Endothelial cell of umbilical vein (primary cell): Measurements from ENCODE around the gene MAP4K2.

ENCODE experiments used
- MAX ChIP-seq: IDR thresholded peaks from 2 replicates; pipeline ENCODE4 v1.6.1; 2011; ENCODE audit not compliant: insufficient read depth, insufficient read length
- MYC ChIP-seq: IDR thresholded peaks from one replicate; pipeline ENCODE4 v1.6.1; 2011; ENCODE audit warnings: mild to moderate bottlenecking, low read depth, low read length
- POLR2A ChIP-seq: IDR thresholded peaks from 2 replicates; pipeline ENCODE4 v1.6.1; 2012; ENCODE audit warnings: low read depth, mild to moderate bottlenecking, control low read depth, low read length
- TF ChIP-seq, protein P1 (sequence below), 2 donors: IDR thresholded peaks; 1 replicate in 1 of 2; 2 replicates in 1 of 2; pipeline ENCODE4 v1.5.1; 2011; ENCODE audit warnings: low read length in 2 of 2, mild to moderate bottlenecking in 2 of 2, moderate library complexity in 2 of 2, control low read depth in 1 of 2, inconsistent platforms in 1 of 2, low read depth in 1 of 2; ENCODE audit not compliant: insufficient read depth in 1 of 2; ENCODE audit errors: extremely low read depth in 1 of 2

- TF ChIP-seq, protein P1, sequence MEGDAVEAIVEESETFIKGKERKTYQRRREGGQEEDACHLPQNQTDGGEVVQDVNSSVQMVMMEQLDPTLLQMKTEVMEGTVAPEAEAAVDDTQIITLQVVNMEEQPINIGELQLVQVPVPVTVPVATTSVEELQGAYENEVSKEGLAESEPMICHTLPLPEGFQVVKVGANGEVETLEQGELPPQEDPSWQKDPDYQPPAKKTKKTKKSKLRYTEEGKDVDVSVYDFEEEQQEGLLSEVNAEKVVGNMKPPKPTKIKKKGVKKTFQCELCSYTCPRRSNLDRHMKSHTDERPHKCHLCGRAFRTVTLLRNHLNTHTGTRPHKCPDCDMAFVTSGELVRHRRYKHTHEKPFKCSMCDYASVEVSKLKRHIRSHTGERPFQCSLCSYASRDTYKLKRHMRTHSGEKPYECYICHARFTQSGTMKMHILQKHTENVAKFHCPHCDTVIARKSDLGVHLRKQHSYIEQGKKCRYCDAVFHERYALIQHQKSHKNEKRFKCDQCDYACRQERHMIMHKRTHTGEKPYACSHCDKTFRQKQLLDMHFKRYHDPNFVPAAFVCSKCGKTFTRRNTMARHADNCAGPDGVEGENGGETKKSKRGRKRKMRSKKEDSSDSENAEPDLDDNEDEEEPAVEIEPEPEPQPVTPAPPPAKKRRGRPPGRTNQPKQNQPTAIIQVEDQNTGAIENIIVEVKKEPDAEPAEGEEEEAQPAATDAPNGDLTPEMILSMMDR (IDR thresholded peaks at IDR 0.05; ENCODE audit: extremely low read depth in 1 of 2, insufficient read depth in 1 of 2, low read depth in 1 of 2, low read length in 2 of 2): no peak
- peak; percentile 27 for TF ChIP-seq POLR2A
- no peak for TF ChIP-seq MAX
- TF ChIP-seq MYC: no peak
These were observed 18.0 kb downstream of the MAP4K2 start for GRCh38 chr11:64784813-64785581.
